ENCODE measurements around the gene C1QTNF8.

The C1QTNF8 gene

DNA sequence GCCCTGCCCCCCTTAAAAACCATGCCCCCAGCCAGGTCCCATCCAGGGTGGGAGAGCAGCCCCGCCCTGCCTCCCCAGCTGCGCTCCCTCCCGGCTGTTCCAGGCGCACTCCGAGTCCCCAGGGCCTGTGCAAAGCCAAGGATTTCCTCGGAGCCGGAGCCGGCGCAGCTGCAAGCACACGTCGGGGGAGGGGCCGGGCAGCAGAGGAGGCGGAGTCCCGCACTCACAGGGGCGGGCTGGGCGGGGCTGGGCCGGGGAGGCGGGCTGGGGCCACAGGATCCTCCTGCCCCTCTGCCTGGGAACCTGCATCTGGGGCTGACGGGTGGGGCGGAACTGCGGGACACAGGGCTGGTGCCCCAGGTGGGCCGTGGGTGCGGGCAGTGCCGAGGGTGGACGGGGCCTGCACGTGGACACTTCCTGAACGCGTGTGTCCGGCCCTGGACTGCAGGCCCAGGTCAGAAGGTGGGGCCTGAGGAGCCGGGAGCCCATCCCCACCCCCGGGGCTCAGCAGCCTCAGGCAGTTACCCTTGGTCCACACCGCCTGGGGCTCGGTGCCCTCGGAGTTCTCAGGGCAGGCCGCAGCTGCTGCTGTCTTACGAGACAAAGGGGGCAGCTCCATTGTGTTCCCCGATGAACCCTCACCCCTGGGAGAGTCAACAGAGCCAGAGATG lies 47.5 kb downstream of the C1QTNF8 start:
- Histone ChIP-seq H3K9me3 (replicated peaks in 1 of 11) (no peaks in the 10 kb centered on the region), H3K4me1 (peaks cover 4 to 58% (median 50%) of the 10 kb centered on the region in 10 experiments; a peak in 17 of 20 replicates), H3K36me3 (no peaks in the 10 kb centered on the region), H4K20me1 (peaks cover 0 to 61% (median 14%) of the 10 kb centered on the region in 11 experiments; a peak in 14 of 22 replicates), H3K27me3 (peaks cover 11 to 42% (median 28%) of the 10 kb centered on the region in 11 experiments; a peak in 18 of 22 replicates), H3K27ac (no peak overlapping the region), H3K9ac (0 out of 22 replicates have a peak overlapping the region, but pooled peaks of 1 of the 11 experiments have one; percentile 18), H3K4me3 (no peak overlapping the region), H3K4me2 (peak overlapping the region; percentile 54 to 80 (median 69))
- TF ChIP-seq Cebpa-rat (IDR thresholded peaks at IDR 0.05) = no peak

DNA sequence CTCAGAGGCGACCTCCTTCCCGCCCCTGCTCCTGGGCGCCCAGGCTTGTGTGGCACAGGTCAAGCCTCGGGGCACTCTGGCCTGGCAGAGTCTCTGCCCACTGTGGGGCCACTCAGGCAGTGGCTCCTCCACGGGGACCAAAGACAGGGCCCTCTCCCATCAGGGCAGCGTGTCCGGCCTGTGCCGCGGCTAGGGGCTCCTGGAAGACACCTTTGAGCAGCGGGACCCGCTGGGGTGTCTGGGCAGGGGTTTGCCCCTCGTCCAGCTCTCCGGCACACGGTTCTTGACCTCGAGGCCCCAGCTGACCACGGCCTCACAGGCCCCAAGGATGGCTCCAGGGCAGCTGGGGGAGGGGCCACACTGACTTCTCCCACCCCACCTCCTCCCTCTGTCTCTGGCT lies 48.2 kb downstream of the C1QTNF8 start:
- Histone ChIP-seq H3K27me3 (peaks cover 11 to 41% (median 26%) of the 10 kb centered on the region in 11 experiments; a peak in 18 of 22 replicates), H3K9ac (no peak overlapping the region), H3K4me3 (no peak overlapping the region), H3K9me3 (replicated peaks in 1 of 11) (no peaks in the 10 kb centered on the region), H3K4me2 (peak overlapping the region; percentile 54 to 80 (median 69); a peak in 20 of 22 replicates), H3K27ac (no peak overlapping the region), H4K20me1 (peaks cover 0 to 57% (median 14%) of the 10 kb centered on the region in 11 experiments; a peak in 14 of 22 replicates), H3K36me3 (no peaks in the 10 kb centered on the region), H3K4me1 (peaks cover 8 to 51% (median 43%) of the 10 kb centered on the region in 10 experiments; a peak in 18 of 20 replicates)
- no peak for TF ChIP-seq Cebpa-rat (IDR thresholded peaks at IDR 0.05)

DNA sequence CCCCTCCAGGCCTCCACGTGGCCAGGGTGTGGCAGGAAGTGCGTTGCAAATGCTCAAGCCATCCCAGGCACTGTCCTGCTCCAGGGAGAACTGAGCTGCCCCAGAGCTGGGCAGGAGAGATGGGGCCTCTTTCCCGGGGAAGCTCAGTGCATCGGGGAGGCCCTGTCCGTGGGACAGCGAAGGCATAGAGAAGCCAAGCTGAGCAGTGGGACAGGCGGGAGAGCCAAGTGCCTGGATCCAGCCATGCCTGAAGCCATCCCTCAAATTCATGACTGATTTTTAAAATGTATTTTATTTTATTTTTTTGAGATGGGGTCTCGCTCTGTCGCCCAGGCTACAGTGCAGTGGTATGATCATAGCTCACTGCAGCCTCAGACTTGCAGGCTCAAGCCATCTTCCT lies 48.9 kb downstream of the C1QTNF8 start:
- H4K20me1 ChIP-seq = peaks cover 0 to 58% (median 12%) of the 10 kb centered on the region in 11 experiments; a peak in 13 of 22 replicates

DNA sequence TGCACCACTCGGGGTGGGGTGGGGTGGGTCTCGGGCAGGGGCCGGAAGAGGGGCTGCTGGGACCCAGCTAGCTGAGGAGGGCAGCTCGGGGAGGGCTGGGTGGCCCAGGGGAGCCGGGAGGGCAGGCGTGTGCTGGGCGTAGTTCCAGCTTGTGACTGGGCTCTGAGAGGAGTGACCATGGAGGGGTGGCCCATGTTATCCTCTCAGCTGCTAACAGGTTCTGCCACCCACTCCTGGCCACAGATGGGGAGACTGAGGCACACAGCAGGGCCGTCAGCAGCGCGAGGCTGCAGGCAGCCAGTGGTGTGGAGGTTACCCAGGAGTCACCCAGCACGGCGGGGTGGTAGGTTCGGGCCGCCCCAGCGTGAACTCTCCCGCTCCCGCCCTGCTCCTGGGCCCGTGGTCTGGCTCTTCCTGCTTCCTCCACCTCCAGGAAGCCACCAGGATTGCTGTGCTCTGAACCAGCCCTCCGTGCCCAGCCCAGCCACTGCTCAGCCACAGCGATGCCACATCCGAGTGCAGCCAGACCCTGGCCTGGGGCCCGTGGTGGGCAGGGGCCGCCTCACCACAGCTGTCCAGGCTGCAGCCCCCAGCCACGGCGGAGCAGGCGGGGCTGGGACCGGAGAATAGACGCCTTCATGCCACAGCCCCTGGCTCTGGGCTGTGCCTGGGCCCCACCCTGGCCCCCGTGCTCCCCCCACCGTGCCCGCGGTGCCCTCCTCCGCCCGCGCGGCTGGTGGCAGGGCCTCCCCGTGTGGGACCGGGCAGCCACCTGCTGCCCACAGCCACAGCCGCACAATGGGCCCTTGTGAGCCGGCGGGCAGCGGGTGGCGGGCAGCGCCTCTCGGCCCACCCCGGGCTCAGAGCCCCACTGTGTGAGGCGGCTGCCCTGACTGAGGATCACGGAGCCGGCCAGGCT lies 49.8 kb downstream of the C1QTNF8 start:
- TF ChIP-seq Cebpa-rat (IDR thresholded peaks at IDR 0.05) = no peak
- Histone ChIP-seq H3K4me2 (peak overlapping the region in 10 of 11 experiments; percentile 21 to 80 (median 58); a peak in 17 of 22 replicates), H3K9me3 (replicated peaks in 1 of 11) (peaks cover 0 to 8% (median 0%) of the 10 kb centered on the region in 11 experiments; a peak in 5 of 22 replicates), H3K4me3 (no peak overlapping the region), H3K36me3 (no peaks in the 10 kb centered on the region), H3K4me1 (peaks cover 9 to 46% (median 40%) of the 10 kb centered on the region in 10 experiments; a peak in 18 of 20 replicates), H3K9ac (no peak overlapping the region), H3K27ac (no peak overlapping the region), H3K27me3 (peaks cover 11 to 44% (median 24%) of the 10 kb centered on the region in 11 experiments; a peak in 18 of 22 replicates), H4K20me1 (peaks cover 0 to 54% (median 12%) of the 10 kb centered on the region in 11 experiments; a peak in 13 of 22 replicates)

More for the DNA sequence above, 48.9 kb downstream of the C1QTNF8 start:
- H3K36me3 ChIP-seq = no peaks in the 10 kb centered on the region
- no peak overlapping the region for H3K27ac ChIP-seq
- H3K4me1 ChIP-seq = peaks cover 9 to 46% (median 40%) of the 10 kb centered on the region in 10 experiments; a peak in 18 of 20 replicates
- H3K9ac ChIP-seq = no peak overlapping the region
- peaks cover 0 to 2% (median 0%) of the 10 kb centered on the region in 11 experiments; a peak in 2 of 22 replicates for H3K9me3 ChIP-seq (replicated peaks in 1 of 11)
- peak overlapping the region; percentile 21 to 80 (median 69); a peak in 16 of 22 replicates for H3K4me2 ChIP-seq
- no peak for TF ChIP-seq Cebpa-rat (IDR thresholded peaks at IDR 0.05)
- H3K27me3 ChIP-seq = peaks cover 11 to 42% (median 24%) of the 10 kb centered on the region in 11 experiments; a peak in 18 of 22 replicates
- no peak overlapping the region for H3K4me3 ChIP-seq

- H3K4me3 ChIP-seq = no peak overlapping the region
- H3K4me2 ChIP-seq = no peak overlapping the region
- no peaks in the 10 kb centered on the region for H3K36me3 ChIP-seq
- peaks cover 0 to 8% (median 0%) of the 10 kb centered on the region in 11 experiments; a peak in 5 of 22 replicates for H3K9me3 ChIP-seq (replicated peaks in 1 of 11)
- H3K27ac ChIP-seq = no peak overlapping the region
- TF ChIP-seq Cebpa-rat (IDR thresholded peaks at IDR 0.05) = no peak
- H4K20me1 ChIP-seq = peaks cover 0 to 46% (median 12%) of the 10 kb centered on the region in 11 experiments; a peak in 13 of 22 replicates
- peaks cover 11 to 44% (median 24%) of the 10 kb centered on the region in 11 experiments; a peak in 18 of 22 replicates for H3K27me3 ChIP-seq
- no peak overlapping the region for H3K9ac ChIP-seq
- peaks cover 9 to 45% (median 40%) of the 10 kb centered on the region in 10 experiments; a peak in 18 of 20 replicates for H3K4me1 ChIP-seq
These were observed 50.6 kb downstream of the C1QTNF8 start for GRCh38 chr16:1045310-1045992.

DNA sequence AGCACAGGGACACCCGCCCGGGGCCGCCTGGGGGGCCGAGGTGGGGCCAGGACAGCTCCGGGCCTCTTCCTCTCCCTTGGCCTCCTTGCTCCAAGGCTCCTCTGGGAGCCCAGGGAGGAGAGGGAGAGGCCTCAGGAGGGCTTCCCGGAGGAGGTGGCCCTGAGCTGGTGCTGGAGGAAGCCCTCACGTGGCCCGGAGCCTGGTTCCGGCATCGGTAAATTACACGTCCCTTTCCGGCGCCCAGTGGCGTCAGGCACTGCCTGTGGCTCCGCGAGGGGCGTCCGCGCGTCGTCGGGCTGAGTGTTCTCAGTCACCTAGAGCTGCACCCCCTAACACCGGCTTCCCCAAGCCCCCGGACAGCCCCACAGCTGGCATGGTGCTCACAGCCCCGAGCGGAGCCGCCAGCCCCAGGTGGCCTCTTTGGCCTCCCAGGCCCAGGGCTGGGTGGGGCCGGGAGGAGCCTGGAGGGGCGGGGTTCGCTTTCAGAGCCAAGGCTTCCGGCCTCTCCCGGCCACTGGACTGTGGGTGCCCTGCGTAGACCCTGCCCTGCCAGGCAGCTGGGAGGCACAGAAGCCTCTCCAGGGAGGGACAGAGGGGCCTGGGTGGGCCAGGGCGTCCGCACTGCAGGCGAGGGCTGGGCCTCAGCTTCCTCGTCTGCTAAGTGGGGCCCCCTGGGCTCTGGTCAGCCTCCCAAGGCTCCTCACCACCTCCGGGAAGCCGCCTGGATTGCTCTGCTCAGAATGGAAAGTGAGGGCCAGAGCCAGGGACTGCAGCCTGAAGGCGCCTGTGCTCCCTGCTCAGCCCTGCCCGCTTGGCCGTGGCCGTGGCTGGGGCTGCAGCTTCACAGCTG lies 51.4 kb downstream of the C1QTNF8 start:
- no peak overlapping the region for H3K27ac ChIP-seq
- no peak for TF ChIP-seq Cebpa-rat (IDR thresholded peaks at IDR 0.05)

DNA sequence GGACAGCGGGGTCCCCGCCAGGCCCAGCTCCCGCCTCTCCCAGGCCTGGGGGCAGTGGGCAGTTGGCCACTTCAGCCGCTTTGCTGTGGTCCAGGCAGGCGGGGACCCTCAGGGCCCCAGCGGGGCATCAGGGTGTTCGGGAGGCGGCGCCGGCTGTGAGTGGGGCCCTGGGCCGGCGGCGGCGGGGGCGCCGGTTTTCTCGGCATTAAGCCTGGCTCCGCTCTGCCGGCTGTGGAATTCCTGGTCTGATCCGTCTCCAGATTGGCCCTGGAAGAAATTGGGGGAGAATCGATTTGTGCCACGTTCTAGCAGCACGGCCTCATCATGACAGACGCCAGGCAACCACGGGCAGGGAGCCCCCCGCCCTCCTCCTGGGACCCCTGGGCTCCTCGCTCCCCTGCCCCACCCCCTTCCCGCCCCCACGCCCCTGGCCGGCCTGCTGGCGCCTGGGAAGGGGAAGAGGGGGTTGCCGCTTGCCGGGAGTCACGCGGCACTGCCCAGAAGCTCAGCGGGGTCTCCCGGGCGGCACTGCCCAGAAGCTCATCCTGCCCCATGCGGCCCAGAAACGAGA lies 52.1 kb downstream of the C1QTNF8 start:
- peaks cover 9 to 31% (median 28%) of the 10 kb centered on the region in 10 experiments; a peak in 18 of 20 replicates for H3K4me1 ChIP-seq

More for the DNA sequence above, 51.4 kb downstream of the C1QTNF8 start:
- Histone ChIP-seq H3K9me3 (replicated peaks in 1 of 11) (peaks cover 0 to 8% (median 0%) of the 10 kb centered on the region in 11 experiments; a peak in 5 of 22 replicates), H3K4me2 (no peak overlapping the region), H3K27me3 (peaks cover 11 to 49% (median 26%) of the 10 kb centered on the region in 11 experiments; a peak in 18 of 22 replicates), H3K4me1 (peaks cover 9 to 38% (median 35%) of the 10 kb centered on the region in 10 experiments; a peak in 18 of 20 replicates), H4K20me1 (peaks cover 0 to 42% (median 12%) of the 10 kb centered on the region in 11 experiments; a peak in 12 of 22 replicates), H3K4me3 (no peak overlapping the region), H3K36me3 (no peaks in the 10 kb centered on the region), H3K9ac (no peak overlapping the region)

More for the DNA sequence above, 52.1 kb downstream of the C1QTNF8 start:
- Histone ChIP-seq H3K4me2 (no peak overlapping the region), H3K9ac (no peak overlapping the region), H4K20me1 (peaks cover 0 to 42% (median 12%) of the 10 kb centered on the region in 11 experiments; a peak in 12 of 22 replicates), H3K4me3 (no peak overlapping the region), H3K27me3 (peaks cover 15 to 56% (median 33%) of the 10 kb centered on the region in 11 experiments; a peak in 19 of 22 replicates), H3K36me3 (no peaks in the 10 kb centered on the region), H3K9me3 (replicated peaks in 1 of 11) (peaks cover 0 to 8% (median 0%) of the 10 kb centered on the region in 11 experiments; a peak in 5 of 22 replicates), H3K27ac (no peak overlapping the region)
- TF ChIP-seq Cebpa-rat (IDR thresholded peaks at IDR 0.05) = no peak
